GM23248 (cell line): ENCODE results near the gene RFC4. TPM values are rescaled to one million over a fixed set of nuclear protein-coding genes. Genes with fewer than 3 reads are reported as not detected.
A peak's percentile ranks its signal among the peaks of the same experiment; 100 is the strongest.

Source experiments
- DNase-seq: peaks from one replicate; pipeline ENCODE4 v3.0.0-alpha.2; 2015
- H2AFZ ChIP-seq: fragments of 200-600 bp; sonication (generic); 2 replicates; pipeline ENCODE4 v1.6.1; 2016; ENCODE audit warnings: antibody characterized with exemption
- H3F3A ChIP-seq: fragments of 200-600 bp; sonication (generic); 2 replicates; pipeline ENCODE4 v1.6.1; 2016; ENCODE audit warnings: mild to moderate bottlenecking, antibody characterized with exemption, mixed run types; ENCODE audit not compliant: insufficient read depth
- H3K27ac ChIP-seq: fragments of 200-600 bp; sonication (generic); 2 replicates; pipeline ENCODE4 v1.5.1; 2016; ENCODE audit warnings: mild to moderate bottlenecking
- H3K27me3 ChIP-seq: fragments of 200-600 bp; sonication (generic); replicated peaks from 2 replicates; pipeline ENCODE4 v1.6.1; 2016; ENCODE audit warnings: mild to moderate bottlenecking; ENCODE audit not compliant: insufficient read depth
- H3K36me3 ChIP-seq: fragments of 200-600 bp; sonication (generic); 2 replicates; pipeline ENCODE4 v1.6.1; 2016; ENCODE audit warnings: low read depth, mild to moderate bottlenecking
- H3K4me1 ChIP-seq: fragments of 200-600 bp; sonication (generic); 2 replicates; pipeline ENCODE4 v1.6.1; 2016; ENCODE audit warnings: mild to moderate bottlenecking; ENCODE audit not compliant: insufficient read depth
- H3K4me2 ChIP-seq: fragments of 200-600 bp; sonication (generic); one replicate; pipeline ENCODE4 v1.6.1; 2016; ENCODE audit warnings: mild to moderate bottlenecking; ENCODE audit not compliant: unreplicated experiment
- H3K4me3 ChIP-seq: fragments of 200-600 bp; sonication (generic); 2 replicates; pipeline ENCODE4 v1.5.1; 2016; ENCODE audit warnings: mild to moderate bottlenecking
- H3K79me2 ChIP-seq: fragments of 200-600 bp; sonication (generic); 2 replicates; pipeline ENCODE4 v1.6.1; 2016; ENCODE audit warnings: mild to moderate bottlenecking; ENCODE audit not compliant: insufficient read depth
- H3K9ac ChIP-seq: fragments of 200-600 bp; sonication (generic); 2 replicates; pipeline ENCODE4 v1.6.1; 2016; ENCODE audit warnings: mild to moderate bottlenecking
- H3K9me2 ChIP-seq: fragments of 200-600 bp; sonication (generic); 2 replicates; pipeline ENCODE4 v1.6.1; 2016; ENCODE audit warnings: mixed run types, mild to moderate bottlenecking, moderate library complexity; ENCODE audit not compliant: insufficient read depth
- H3K9me3 ChIP-seq: fragments of 200-600 bp; sonication (generic); one replicate; pipeline ENCODE4 v1.6.1; 2017; ENCODE audit warnings: low read depth
- H4K20me1 ChIP-seq: fragments of 200-600 bp; sonication (generic); 2 replicates; pipeline ENCODE4 v1.6.0; 2016; ENCODE audit not compliant: insufficient read depth
- EZH2 ChIP-seq: fragments of 200-600 bp; sonication (generic); IDR thresholded peaks from 2 replicates; pipeline ENCODE4 v1.6.1; 2018; ENCODE audit warnings: antibody characterized with exemption, mild to moderate bottlenecking; ENCODE audit not compliant: insufficient read depth, poor library complexity, severe bottlenecking
- EZH2phosphoT487 ChIP-seq: fragments of 200-600 bp; sonication (generic); IDR thresholded peaks from 2 replicates; pipeline ENCODE4 v1.6.1; 2018; ENCODE audit warnings: antibody characterized with exemption, moderate library complexity, mild to moderate bottlenecking, low read depth; ENCODE audit not compliant: insufficient read depth
- WGBS, 2 experiments: methylation state at CpG; one replicate each; pipeline ENCODE4 v1.1.6; 2015 to 2017; ENCODE audit warnings: low lambda C conversion rate in 2 of 2, low coverage in 1 of 2; ENCODE audit errors: missing lambda C conversion rate in 2 of 2; 5-methylcytosine and 5-hydroxymethylcytosine counted together
- in situ Hi-C: fragments of 300-500 bp; cut with MboI; formaldehyde crosslinking; loops from 2 replicates; pipeline ENCODE4 v1.15.0; 2020
- polyA plus RNA-seq: library from polyadenylated mRNA; unstranded; fragments of >200 nt; fragmentation: Nextera tagmentation; extraction: Ambion mirVana; gene quantifications from 2 replicates; pipeline ENCODE4 v1.2.1, GENCODE V29; 2016
- total RNA-seq: library from RNA; depleted of rRNA; stranded (reverse); fragments of >200 nt; shearing (Covaris generic); gene quantifications from 2 replicates; pipeline ENCODE4 v1.2.3, GENCODE V29; 2014

Gene RFC4
- total and polyA plus RNA-seq, 2 experiments from 2014 or later = 16.2 to 22.8 TPM

- no peaks in the 10 kb centered on the region for H3K9me2 ChIP-seq
- TF ChIP-seq EZH2phosphoT487 (no peak), EZH2 (no peak)
- no peak for DNase-seq
- H2AFZ ChIP-seq = no peak overlapping the region
- peaks cover 61% of the 10 kb centered on the region for H3K27me3 ChIP-seq
- H3K79me2 ChIP-seq = no peaks in the 10 kb centered on the region
- H3K4me3 ChIP-seq = no peak overlapping the region
- H3K9me3 ChIP-seq = no peaks in the 10 kb centered on the region
- in situ Hi-C loops = loop anchor here (25.0 kb wide), 2 partner anchors 481 to 856 kb away; no protein-coding TSS in a partner anchor
- H3K27ac ChIP-seq = no peak overlapping the region
- WGBS, 2 experiments = 44 to 52% methylated on average over 4 of the region's 4 CpGs
- no peaks in the 10 kb centered on the region for H4K20me1 ChIP-seq
- no peak overlapping the region for H3K9ac ChIP-seq
- no peaks in the 10 kb centered on the region for H3K36me3 ChIP-seq
- no peaks in the 10 kb centered on the region for H3K4me1 ChIP-seq
- H3F3A ChIP-seq = no peaks in the 10 kb centered on the region
- H3K4me2 ChIP-seq = no peak overlapping the region
Observed at GRCh38 chr3:186831798-186832197, 25.5 kb upstream of the RFC4 start.

- no peak overlapping the region for H3K4me3 ChIP-seq
- H3K9ac ChIP-seq = no peak overlapping the region
- H2AFZ ChIP-seq = no peak overlapping the region
- 17 to 25% methylated on average over 5 of the region's 5 CpGs for WGBS, 2 experiments
- H3K27me3 ChIP-seq = peaks cover 56% of the 10 kb centered on the region
- no peaks in the 10 kb centered on the region for H3K79me2 ChIP-seq
- TF ChIP-seq EZH2 = no peak
- TF ChIP-seq EZH2phosphoT487 = no peak
- no peaks in the 10 kb centered on the region for H3K4me1 ChIP-seq
- no peaks in the 10 kb centered on the region for H3K36me3 ChIP-seq
- no peaks in the 10 kb centered on the region for H3K9me2 ChIP-seq
- in situ Hi-C loops = loop anchor here (25.0 kb wide), 2 partner anchors 484 to 859 kb away; no protein-coding TSS in a partner anchor
- no peak overlapping the region for H3K27ac ChIP-seq
- no peaks in the 10 kb centered on the region for H3F3A ChIP-seq
- no peaks in the 10 kb centered on the region for H3K9me3 ChIP-seq
- DNase-seq = no peak
- H3K4me2 ChIP-seq = no peak overlapping the region
- no peaks in the 10 kb centered on the region for H4K20me1 ChIP-seq
Observed at GRCh38 chr3:186828340-186828739, 22.1 kb upstream of the RFC4 start.

GRCh38 chr3:186826976-186827857, 20.9 kb upstream of the RFC4 start:
- 5 to 7% methylated on average over 46 to 61 of the region's 80 CpGs for WGBS, 2 experiments
- Histone ChIP-seq H3K4me3 (peak overlapping the region; percentile 70), H3F3A (no peaks in the 10 kb centered on the region), H3K36me3 (no peaks in the 10 kb centered on the region), H3K9me2 (no peaks in the 10 kb centered on the region), H3K27me3 (peaks cover 44% of the 10 kb centered on the region), H3K9me3 (no peaks in the 10 kb centered on the region), H3K27ac (no peak overlapping the region), H2AFZ (peak overlapping the region; percentile 84), H3K4me1 (peaks cover 4% of the 10 kb centered on the region), H4K20me1 (no peaks in the 10 kb centered on the region), H3K9ac (peak overlapping the region; percentile 56), H3K79me2 (no peaks in the 10 kb centered on the region), H3K4me2 (peak overlapping the region; percentile 78)
- no peak for TF ChIP-seq EZH2phosphoT487
- TF ChIP-seq EZH2 = no peak
- in situ Hi-C loops = loop anchor here (25.0 kb wide), 2 partner anchors 485 to 860 kb away; no protein-coding TSS in a partner anchor
- DNase-seq = peak; percentile 93

- Histone ChIP-seq H3K27ac (no peak overlapping the region), H3K36me3 (no peaks in the 10 kb centered on the region), H3K9ac (no peak overlapping the region), H3K9me2 (no peaks in the 10 kb centered on the region), H2AFZ (no peak overlapping the region), H4K20me1 (no peaks in the 10 kb centered on the region), H3K9me3 (no peaks in the 10 kb centered on the region), H3K4me1 (peaks cover 11% of the 10 kb centered on the region), H3K79me2 (no peaks in the 10 kb centered on the region), H3K27me3 (peaks cover 37% of the 10 kb centered on the region), H3F3A (peaks cover 7% of the 10 kb centered on the region; the same call in 1 of the 2 replicates), H3K4me2 (no peak overlapping the region), H3K4me3 (no peak overlapping the region)
- 34 to 45% methylated on average over 6 to 14 of the region's 14 CpGs for WGBS, 2 experiments
- no peak for DNase-seq
- TF ChIP-seq EZH2phosphoT487 = no peak
- no peak for TF ChIP-seq EZH2
- in situ Hi-C loops = loop anchor here (25.0 kb wide), 2 partner anchors 486 to 861 kb away; no protein-coding TSS in a partner anchor
Observed at GRCh38 chr3:186826410-186826975, 20.2 kb upstream of the RFC4 start.
